Measurements from ENCODE around the gene C6orf120. TPM values are rescaled to one million over a fixed set of nuclear protein-coding genes. Genes with fewer than 3 reads are reported as not detected.

The C6orf120 gene
- total and polyA plus RNA-seq, 2 donors (not counting 3 experiments of a cell fraction or from before 2014, with no cell fraction given), result 13.8 to 30.1 TPM

DNA sequence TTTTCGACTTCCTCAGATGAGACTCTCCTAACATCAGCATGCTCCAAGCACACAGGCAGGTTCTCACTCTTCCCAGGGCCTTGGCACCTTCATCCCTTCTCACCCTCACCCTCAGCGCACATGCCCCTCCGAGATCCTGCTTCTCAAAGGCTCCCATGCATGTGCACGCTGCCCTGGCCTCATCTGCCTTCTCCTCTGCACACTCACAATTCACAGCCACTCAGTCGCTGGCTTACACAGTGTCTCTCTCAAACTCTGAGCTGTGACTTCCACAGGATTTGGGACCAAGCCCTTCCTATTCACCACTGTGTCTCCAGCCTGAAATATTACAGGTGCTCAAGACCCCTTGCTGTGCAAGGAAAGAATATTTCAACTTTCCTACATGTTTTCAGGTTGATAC, 30.4 kb upstream of the C6orf120 start:
- intact Hi-C loops (cut with micrococcal nuclease), result no loop called here
- no peaks in the 10 kb centered on the region for H3K9me1 ChIP-seq (replicated peaks; ENCODE audit: control insufficient read depth, extremely low read depth, insufficient read depth, low read length)
- H3K9ac ChIP-seq (replicated peaks; ENCODE audit: extremely low read depth, insufficient read depth, low read length), result no peak overlapping the region
- H4K20me1 ChIP-seq (replicated peaks; ENCODE audit: control insufficient read depth, extremely low read depth, insufficient read depth, low read length), result no peaks in the 10 kb centered on the region
- H3K36me3 ChIP-seq (ENCODE audit: control insufficient read depth in 2 of 2, extremely low read depth in 1 of 2, insufficient read depth in 2 of 2, low read length in 2 of 2), result peaks cover 0 to 5% of the 10 kb centered on the region in 2 experiments
- H3K9me3 ChIP-seq (replicated peaks; ENCODE audit: control insufficient read depth, insufficient read depth, low read length), result no peaks in the 10 kb centered on the region
- H3K27me3 ChIP-seq (ENCODE audit: control insufficient read depth in 2 of 2, insufficient read depth in 2 of 2, low read length in 2 of 2), result no peaks in the 10 kb centered on the region
- no peak overlapping the region for H3K4me2 ChIP-seq (ENCODE audit: insufficient read depth, low read length)
- peak overlapping the region; percentile 9 for H3K27ac ChIP-seq (ENCODE audit: insufficient read depth, low read depth, low read length)
- H3K4me3 ChIP-seq (replicated peaks in 1 of 3; ENCODE audit: insufficient read depth in 1 of 3, low read depth in 1 of 3, low read length in 3 of 3), result no peak overlapping the region
- BruUV-seq (replicated peaks), result no TSS peak
- H3K4me1 ChIP-seq (ENCODE audit: control insufficient read depth, extremely low read depth, insufficient read depth, low read length), result peaks cover 26% of the 10 kb centered on the region
- ChIA-PET POLR2A (no interaction called here), CTCF (no interaction called here)
- TF ChIP-seq POLR2A (IDR thresholded peaks at IDR 0.05; ENCODE audit: low read depth, low read length) (no peak), GATA2 (IDR thresholded peaks at IDR 0.05; ENCODE audit: insufficient read depth, insufficient read length, low read depth, low read length) (no peak), FOS (IDR thresholded peaks at IDR 0.05; ENCODE audit: borderline replicate concordance, insufficient read depth, low read length) (no peak), POLR2AphosphoS5 (IDR thresholded peaks at IDR 0.05; ENCODE audit: insufficient read depth, low read depth, low read length) (no peak), JUN (IDR thresholded peaks at IDR 0.05; ENCODE audit: borderline replicate concordance, insufficient read depth, insufficient read length, low read depth) (no peak), EZH2 (IDR thresholded peaks at IDR 0.05; ENCODE audit: borderline replicate concordance, low read depth, low read length, severe bottlenecking) (no peak), MYC (IDR thresholded peaks at IDR 0.05; ENCODE audit: low read depth, low read length) (no peak)
- TF ChIP-seq, protein P1, sequence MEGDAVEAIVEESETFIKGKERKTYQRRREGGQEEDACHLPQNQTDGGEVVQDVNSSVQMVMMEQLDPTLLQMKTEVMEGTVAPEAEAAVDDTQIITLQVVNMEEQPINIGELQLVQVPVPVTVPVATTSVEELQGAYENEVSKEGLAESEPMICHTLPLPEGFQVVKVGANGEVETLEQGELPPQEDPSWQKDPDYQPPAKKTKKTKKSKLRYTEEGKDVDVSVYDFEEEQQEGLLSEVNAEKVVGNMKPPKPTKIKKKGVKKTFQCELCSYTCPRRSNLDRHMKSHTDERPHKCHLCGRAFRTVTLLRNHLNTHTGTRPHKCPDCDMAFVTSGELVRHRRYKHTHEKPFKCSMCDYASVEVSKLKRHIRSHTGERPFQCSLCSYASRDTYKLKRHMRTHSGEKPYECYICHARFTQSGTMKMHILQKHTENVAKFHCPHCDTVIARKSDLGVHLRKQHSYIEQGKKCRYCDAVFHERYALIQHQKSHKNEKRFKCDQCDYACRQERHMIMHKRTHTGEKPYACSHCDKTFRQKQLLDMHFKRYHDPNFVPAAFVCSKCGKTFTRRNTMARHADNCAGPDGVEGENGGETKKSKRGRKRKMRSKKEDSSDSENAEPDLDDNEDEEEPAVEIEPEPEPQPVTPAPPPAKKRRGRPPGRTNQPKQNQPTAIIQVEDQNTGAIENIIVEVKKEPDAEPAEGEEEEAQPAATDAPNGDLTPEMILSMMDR (IDR thresholded peaks at IDR 0.05; ENCODE audit: extremely low read depth in 1 of 2, insufficient read depth in 1 of 2, low read depth in 1 of 2, low read length in 2 of 2), result no peak
- TF ChIP-seq, protein P2, sequence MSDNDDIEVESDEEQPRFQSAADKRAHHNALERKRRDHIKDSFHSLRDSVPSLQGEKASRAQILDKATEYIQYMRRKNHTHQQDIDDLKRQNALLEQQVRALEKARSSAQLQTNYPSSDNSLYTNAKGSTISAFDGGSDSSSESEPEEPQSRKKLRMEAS (IDR thresholded peaks at IDR 0.05; ENCODE audit: insufficient read depth, insufficient read length), result no peak
- FAIRE-seq (no peak), DNase-seq (ENCODE audit: low read depth, low spot score) (no peak)
- dilution Hi-C loops (cut with MboI; ENCODE audit: extremely low pct_ligation_motif_present, low sequenced_read_pairs), result no loop called here
- no peak overlapping the region for H2AFZ ChIP-seq (ENCODE audit: low read depth, low read length)
- no peaks in the 10 kb centered on the region for H3K79me2 ChIP-seq (ENCODE audit: control insufficient read depth, insufficient read depth, low read length)
